SHP77 treated with DMSO at 0.1 percent for 48 hours (cell line): ENCODE measurements around the gene SLFN13.
"Not testable (repeated sequence)": the region's sequence is repeated elsewhere in the genome, so short reads cannot be mapped to it uniquely, and the experiment has no call there.

Source experiments
- DNase-seq: peaks from one replicate; lab custom pipeline; 2025; lab: John Stamatoyannopoulos, UW

SLFN13 gene, protein sequence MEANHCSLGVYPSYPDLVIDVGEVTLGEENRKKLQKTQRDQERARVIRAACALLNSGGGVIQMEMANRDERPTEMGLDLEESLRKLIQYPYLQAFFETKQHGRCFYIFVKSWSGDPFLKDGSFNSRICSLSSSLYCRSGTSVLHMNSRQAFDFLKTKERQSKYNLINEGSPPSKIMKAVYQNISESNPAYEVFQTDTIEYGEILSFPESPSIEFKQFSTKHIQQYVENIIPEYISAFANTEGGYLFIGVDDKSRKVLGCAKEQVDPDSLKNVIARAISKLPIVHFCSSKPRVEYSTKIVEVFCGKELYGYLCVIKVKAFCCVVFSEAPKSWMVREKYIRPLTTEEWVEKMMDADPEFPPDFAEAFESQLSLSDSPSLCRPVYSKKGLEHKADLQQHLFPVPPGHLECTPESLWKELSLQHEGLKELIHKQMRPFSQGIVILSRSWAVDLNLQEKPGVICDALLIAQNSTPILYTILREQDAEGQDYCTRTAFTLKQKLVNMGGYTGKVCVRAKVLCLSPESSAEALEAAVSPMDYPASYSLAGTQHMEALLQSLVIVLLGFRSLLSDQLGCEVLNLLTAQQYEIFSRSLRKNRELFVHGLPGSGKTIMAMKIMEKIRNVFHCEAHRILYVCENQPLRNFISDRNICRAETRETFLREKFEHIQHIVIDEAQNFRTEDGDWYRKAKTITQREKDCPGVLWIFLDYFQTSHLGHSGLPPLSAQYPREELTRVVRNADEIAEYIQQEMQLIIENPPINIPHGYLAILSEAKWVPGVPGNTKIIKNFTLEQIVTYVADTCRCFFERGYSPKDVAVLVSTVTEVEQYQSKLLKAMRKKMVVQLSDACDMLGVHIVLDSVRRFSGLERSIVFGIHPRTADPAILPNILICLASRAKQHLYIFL

DNA sequence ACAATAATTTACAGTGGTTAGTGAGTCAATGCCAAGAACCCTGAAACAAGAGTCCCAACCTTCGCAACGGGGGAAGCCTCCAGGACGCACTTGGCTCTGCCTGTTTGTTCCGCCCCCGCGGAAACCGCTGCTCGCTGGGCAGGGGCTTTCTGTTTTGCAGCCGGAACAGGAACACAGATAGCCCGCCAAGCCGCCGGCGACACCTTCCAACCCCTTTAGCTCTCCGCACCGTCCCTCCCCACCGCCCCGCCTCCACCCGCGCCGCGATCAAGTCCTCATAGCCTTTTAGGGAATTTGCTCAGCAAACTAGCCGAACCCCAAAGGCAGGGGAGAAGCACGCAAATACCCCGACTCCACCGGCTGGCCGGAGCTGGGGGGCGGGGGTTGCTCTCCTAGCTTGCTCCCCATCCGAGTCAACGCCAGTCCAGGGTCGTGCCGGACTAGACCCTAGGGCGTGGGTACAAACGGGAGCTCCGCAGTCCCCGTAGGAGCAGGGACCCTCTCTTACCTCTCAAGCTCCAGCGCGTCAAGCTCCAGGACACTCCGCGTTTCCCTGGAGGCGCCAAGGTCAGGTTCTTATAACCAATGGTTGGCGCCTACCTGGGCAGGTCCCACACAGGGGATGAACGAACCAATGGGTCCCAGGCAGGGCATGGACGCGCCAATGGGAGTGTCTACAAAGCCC, at the start of gene SLFN13:
SLFN13 (minus strand) TSS at position 553 of the 685 bp plus-strand sequence. CDS start 3,086 bp downstream, outside the sequence.
- DNase-seq = no peak

DNA sequence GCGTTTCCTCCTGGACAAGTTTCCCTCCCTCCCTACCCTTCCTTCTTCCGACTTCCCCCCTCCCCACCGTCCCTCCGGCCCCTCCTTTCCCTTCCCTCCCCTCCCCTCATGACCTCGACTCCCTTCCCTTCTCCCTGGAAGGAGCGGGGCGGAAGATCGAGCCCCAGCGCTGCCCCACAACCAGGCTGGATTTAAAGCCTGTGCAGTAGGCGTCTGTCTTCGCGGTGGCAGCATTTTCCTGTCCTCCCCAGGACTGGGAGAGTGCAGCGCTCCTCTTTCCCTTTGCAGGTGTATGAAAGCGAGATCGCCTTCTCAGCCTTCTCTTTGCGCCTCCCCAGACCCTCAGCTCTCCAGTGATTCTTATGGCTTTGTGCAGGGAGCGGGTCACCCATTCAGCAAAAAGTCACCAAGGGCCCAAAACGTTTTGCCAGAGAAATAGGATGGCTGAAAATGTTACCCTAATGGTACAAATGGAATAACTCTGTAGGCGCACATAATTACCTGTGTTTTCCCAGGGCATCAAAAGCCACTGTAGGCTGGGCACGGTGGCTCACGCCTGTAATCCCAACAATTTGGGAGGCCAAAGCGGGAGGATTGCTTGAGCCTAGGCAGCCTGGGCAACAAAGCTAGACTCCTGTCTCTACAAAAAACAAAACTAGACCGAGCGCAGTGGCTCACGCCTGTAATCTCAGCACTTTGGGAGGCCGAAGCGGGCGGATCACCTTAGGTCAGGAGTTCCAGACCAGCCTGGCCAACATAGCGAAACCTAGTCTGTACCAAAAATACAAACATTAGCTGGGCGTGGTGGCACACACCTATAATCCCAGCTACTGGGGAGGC, 48.1 kb upstream of the SLFN13 start:
- no peak for DNase-seq

DNA sequence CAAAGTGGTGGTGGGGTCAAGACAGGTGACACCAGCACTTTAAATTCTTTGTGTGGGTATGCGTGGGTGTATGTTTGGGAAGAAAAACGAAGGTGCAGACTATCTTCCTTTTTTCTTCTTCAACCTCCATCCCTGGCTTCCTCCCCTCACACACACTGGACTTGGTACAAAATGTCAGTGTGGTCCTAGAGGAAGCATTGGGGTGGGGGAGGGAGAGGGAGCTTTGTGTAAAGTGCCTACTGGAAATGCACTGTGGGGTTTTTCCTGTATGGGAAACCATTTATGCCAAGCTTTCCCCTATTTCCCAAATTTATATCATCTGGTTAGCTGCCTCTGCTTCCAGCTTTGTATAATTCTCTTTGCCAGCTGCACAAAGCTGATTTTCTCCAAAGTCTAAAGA, 44.5 kb upstream of the SLFN13 start:
- DNase-seq = no peak

DNA sequence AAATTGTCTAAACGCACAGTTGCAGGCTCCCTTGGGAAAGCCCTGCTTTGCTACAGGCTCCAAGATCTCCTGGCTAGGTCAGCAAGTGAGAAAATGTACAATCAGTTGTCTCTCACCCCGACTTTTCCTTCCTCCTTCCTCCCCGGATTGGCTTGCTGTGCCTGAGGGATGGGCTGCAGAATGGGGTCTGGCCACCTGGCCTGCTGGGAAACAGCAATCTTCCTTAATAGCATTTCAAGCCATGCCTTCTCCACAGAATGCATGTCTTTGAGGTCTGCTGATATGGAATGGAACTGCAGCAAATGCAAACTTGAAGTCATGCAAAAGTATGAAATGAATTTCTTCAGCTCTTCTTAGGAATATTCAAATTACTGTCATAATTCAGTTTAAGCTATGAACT, 42.9 kb upstream of the SLFN13 start:
- no peak for DNase-seq

DNA sequence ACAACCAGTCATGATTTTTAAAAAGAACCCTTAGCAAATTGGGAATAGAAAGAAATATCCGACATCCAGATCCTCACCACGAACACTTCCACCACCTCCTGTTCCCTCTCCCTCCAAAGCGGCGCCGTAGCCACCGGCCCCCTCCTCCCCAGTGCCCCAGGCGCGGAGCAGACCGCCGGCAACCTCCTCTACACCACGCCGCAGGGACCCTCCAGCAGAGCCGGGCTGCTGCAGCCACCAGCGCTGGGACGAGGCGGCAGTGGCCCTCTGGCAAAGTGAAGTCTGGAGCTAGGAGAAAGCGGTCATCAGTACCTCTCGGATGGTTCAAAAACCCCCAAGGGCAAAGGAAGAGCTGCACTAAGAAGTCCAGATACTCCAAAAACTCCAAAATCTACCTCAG, 41.4 kb upstream of the SLFN13 start:
- no peak for DNase-seq

DNA sequence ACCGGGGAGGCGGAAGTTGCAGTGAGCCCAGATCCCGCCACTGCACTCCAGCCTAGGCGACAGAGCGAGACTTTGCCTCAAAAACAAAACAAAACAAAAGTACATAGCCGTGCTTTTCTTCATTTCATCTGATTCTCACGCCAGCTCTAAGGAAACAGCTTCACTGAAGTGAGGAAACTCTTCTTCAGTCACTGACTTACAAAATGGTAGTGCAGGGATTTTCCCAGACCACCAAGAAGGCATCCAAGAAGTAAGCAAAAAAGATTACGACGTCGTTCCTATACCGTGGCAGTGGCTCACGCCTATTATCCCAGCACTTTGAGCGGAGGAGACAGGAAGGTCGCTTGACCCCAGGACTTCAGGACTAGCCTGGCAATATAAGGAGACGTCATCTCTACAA, 40.4 kb upstream of the SLFN13 start:
- no peak for DNase-seq

DNA sequence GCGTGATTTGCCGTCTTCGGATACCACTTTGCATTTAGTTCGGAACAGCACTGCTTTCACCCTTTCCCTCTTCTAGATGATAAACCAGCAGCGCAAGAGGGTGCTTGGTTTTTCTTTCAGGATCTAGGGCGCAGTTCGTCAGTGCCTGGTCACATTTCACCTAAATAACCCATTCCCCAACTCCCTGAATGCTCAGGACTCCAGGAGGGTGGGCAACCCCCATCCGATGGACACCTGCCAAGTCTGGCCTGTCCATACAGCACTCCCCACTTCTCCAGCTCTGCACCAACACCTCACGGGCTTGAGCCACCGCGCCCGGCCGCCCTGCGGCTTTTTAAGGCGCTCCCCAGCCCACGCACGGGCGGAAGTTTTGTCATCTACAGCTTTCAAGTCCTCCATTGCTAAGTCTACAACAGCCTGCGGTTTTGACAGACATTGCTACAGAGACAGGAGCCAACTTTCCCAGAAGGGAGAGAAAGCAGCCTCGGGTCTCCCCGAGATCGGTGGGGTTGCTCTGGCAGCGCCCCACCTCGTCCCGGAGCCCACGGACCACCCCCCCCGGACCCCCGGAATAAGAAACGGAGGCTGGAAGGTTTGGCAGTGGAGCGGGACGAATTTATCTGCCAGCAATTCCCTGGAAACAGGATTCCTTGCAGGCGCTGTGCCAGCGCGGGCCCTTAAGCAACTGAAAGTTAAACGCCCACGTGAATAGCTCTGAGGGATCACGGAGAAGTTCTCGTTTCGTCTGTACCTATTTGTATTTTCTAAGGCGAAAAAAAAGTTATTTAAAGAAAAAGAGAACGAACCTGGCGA, 38.6 kb upstream of the SLFN13 start:
- no peak for DNase-seq

DNA sequence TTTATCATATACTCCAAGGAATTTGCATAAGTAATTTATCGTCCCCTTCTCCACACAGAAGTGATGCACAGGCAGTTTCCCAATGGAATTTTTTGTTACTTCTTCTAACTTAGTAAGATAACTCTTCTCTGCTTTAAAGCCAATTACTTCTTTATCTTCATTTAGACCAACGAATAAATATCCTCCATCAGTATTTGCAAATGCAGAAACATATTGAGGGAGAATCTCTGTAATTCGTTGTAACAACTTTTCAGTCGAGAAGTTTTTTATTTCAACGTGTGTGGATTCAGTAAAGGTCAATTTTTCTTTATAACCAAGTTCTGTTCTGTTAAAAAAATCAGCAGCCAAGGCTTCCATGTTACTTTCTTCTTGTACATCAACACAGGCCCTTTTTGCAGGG, 30.7 kb upstream of the SLFN13 start:
- DNase-seq = no peak

DNA sequence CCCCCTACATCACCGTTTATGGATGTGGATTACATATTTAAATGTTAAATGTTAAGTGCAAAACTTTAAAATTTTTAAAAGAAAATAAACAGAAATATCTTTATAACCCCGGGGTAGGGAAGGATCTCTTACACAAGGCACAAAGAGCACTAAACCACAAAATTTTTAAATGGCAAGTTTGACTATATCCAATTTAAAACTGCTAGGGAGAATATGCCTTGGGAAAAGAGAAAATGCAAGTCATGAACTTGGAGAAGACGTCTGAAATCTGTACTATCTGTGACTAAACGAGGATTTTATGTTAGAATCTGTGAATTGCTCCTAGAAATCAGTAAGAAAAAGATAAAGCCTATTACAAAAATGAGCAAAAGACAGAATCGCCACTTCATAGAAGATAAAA, 28.7 kb upstream of the SLFN13 start:
- no peak for DNase-seq

DNA sequence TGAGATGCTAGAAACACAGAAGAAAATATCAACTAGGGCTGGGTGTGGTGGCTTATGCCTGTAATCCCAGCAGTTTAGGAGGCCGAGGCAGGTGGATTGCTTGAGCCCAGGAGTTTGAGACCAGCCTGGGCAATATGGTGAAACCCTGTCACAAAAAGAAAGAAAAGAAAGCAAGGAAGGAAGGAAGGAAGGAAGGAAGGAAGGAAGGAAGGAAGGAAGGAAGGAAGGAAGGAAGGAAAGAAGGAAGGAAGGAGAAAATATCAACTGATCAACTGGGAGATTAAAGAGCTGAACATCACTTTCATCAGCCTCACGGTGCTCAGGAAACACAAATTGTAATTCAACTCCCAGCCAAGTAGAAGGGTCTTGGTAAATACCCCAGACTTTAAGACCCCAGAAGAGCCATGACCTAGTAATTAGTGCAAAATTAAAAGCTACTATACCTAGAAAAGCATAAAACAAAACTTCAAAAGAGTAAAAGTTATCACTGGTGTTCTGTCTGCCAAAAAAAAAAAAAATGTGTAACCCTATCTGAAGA, 27.8 kb upstream of the SLFN13 start:
- DNase-seq = no peak

DNA sequence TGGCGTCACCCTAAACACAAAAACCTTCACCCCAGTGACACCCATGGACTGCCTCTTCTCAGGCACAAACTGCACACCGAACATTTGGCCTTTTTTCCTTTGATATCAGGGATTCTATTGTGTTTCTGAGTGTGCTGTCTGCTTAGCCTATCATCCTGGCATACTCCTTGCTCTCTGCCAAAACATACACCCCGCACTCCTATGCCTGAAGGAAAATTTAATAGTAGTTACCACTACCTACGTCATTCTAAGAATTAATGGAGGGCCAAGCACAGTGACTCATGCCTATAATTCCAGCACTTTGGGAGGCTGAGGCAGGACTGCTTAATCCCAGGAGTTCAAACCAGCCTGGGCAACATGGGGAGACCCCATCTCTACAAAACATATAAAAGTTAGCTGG, 19.9 kb upstream of the SLFN13 start:
- no peak for DNase-seq

DNA sequence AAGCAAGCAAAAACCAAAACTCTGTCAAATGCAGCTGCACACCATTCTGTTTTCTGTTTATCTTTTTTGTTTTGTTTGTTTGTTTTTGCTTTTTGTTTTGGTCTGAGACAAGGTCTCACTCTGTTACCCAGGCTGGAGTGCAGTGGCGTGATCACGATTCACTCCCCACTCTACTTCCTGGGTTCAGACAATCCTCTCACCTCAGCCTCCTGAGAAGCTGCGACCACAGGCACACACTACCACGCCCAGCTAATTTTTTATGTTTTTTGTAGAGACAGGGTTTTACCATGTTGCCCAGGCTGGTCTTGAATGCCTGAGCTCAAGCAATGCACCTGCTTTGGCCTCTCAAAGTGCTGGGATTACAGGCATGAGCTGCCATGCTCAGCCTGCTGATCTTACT, 19.3 kb upstream of the SLFN13 start:
- no peak for DNase-seq

DNA sequence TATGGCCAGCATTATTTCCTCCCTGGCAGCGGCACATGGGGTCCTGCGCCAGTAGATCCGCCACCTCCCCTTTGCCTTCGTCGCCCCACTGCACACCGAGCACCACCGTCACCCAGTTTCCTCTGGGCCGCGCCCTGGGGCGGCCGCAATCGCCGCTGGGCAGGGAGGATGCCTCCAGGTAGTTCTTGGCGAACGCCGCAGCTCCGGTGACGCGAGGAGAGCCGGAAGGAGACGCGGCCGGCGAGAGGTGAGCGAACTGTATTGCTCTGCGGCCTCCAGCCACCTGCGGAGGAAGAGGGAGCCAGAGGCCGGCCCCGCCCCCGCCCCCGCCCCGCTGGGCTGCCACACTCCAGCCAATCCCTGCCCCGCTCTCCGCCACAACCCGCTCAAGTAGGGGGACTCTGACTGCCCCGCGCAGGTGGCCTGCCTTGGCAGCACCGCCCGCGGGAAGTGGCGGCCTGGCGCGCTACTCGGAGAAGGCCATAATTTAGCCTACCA, 11.8 kb upstream of the SLFN13 start:
- no peak for DNase-seq

DNA sequence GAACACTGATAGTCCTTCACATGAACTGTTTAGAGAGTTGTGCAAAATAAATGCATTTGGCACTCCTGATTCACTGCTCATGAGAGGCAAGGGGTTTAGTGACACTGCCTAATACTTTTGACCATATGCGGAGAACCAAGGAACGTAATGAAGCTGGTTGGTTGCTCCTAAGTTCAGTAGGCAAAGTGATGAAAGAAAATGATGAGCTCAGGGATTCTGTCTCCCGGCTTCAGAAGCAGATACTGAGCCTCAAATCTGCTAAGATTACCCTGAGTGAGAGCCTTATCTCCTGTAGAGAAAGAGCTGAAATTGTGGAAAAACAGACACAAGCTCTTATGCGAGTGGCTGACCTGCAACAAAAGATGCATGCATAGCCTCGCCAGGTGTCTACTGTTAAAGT, 5.5 kb upstream of the SLFN13 start:
- DNase-seq = not testable (repeated sequence)

DNA sequence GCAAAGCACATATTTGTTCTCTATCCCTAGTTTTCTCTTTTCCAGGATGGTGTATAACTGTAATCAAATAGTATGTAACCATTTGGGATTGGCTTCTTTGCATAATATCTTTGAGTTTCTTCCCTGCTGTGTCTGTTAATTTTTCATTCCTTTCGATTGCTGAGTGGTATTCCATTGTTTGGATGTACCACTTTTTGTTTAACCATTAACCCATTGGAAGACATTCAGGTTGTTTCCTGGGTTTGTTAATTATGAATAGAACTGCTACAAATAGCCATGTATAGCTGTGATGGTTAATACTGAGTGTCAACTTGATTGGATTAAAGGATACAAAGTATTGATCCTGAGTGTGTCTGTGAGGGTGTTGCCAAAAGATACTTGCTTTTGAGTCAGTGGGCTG, 4.6 kb upstream of the SLFN13 start:
- DNase-seq = no peak

DNA sequence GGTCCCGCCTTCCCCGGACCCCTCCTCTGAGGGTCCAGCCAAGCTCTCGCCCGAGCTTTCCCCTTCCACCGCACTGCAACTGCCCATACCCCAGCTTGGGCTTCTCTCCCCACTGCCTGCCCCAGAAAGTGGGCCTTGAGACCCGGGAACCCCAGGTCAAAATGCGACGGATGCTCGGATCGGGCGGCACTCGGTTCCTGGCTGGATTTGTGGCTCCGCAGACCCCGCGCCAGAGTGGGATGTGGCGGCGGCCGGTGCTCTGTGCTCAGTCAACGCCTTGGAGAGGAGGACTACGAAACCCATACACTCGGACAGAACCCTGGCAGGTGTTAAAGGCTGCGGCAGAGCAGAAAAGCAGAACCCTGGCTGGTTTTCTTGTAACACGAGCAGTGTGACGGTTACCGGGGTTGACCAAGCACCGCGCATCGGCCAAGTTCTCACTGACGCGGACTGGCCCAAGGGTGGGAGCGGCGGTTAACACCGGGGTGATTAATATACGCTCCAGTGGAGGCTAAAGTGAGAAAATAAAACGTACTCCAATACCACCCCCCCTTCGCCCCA, 885 bp upstream of the SLFN13 start:
- no peak for DNase-seq

DNA sequence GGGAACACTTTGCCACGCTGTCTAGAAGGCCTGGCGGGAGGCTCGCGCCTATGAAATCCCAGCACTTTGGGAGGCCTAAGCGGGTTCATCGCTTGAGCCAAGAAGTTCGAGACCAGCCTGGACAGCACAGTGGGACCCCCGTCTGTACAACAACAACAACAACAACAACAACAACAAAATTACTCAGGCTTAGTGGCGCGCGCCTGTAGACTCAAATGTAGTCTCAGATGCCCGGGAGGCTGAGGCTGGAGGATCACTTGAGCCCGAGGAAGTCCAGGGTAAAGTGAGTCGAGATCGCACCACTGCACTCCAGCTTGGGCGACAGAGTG, 297 bp upstream of the SLFN13 start:
- no peak for DNase-seq

DNA sequence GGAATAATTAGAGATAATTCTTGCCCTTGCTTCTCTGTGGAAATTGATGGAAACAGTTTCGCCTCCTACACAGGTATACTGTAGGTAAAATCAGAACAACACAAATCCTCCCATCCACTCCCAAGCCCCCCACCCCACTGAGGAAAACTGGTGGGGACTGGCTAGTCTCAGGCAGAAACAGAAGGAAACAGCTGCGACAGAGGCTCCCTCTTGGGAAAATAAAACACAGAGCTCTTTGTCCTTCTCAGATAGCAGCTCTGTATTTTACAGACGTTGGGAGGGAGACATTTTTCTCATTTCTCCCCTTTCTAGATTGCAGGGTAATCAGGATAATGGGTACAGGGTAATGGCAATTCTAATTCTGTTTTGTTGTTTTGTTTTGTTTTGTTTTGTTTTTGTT, 1.1 kb downstream of the SLFN13 start:
- no peak for DNase-seq

DNA sequence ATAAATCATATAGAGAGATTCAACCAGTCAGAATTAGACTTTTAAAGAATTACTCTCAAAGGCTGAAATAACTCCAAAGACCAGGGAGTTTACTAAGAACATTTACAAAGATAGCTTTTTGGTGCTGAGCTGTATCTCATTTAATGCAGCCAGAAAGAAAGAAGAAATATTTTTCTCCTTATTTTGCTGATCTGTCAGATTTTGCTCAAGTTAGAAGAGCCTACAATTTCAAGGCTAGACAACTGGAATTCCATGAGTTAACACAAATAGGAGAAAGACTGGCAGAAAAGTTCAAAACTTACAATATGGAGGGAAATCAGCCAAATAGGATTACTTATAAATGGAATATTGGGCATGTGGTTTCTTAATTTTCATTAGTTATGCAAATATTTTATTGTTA, 10.1 kb downstream of the SLFN13 start:
- no peak for DNase-seq
